Caco-2 (cell line): Measurements from ENCODE around the gene ADAMTSL1. TPM values are rescaled to one million over a fixed set of nuclear protein-coding genes. Genes with fewer than 3 reads are reported as not detected.

ENCODE experiments used
- BruUV-seq: library from RNA; stranded (reverse); fragments of 400-500 nt; replicated peaks from 2 replicates; lab custom pipeline; 2021; lab: Mats Ljungman, UMichigan
- CTCF ChIA-PET: fragments of 300-600 bp; sonication (Branson Sonifier 250); formaldehyde crosslinking; loops from one replicate; lab custom pipeline; 2022; ENCODE audit warnings: antibody characterized with exemption; lab: Charles Lee
- POLR2A ChIA-PET: fragments of 300-600 bp; sonication (Branson Sonifier 250); formaldehyde crosslinking; loops from one replicate; lab custom pipeline; 2022; ENCODE audit warnings: antibody characterized with exemption; lab: Charles Lee
- DNase-seq, 2 experiments: peaks; one replicate each; pipeline versions ENCODE4 v3.0.0 to v3.0.0-alpha.2; 2020 to 2022
- H3K27me3 ChIP-seq: replicated peaks from 2 replicates; pipeline ENCODE4 v1.6.0; 2011; ENCODE audit warnings: low read length; ENCODE audit not compliant: control insufficient read depth, insufficient read depth
- H3K36me3 ChIP-seq: 2 replicates; pipeline ENCODE4 v1.5.1; 2011; ENCODE audit warnings: low read length; ENCODE audit not compliant: control insufficient read depth, insufficient read depth
- H3K4me1 ChIP-seq: fragments of 250-450 bp; sonication (Bioruptor Pico); 2 replicates; pipeline ENCODE4 v1.5.1; 2020; ENCODE audit warnings: mild to moderate bottlenecking
- H3K4me3 ChIP-seq: 2 replicates; pipeline ENCODE4 v1.5.1; 2011; ENCODE audit warnings: low read depth, mild to moderate bottlenecking, control low read depth, low read length
- H3K9me3 ChIP-seq: fragments of 250-450 bp; sonication (Bioruptor Pico); 2 replicates; pipeline ENCODE4 v1.5.1; 2020; ENCODE audit warnings: mild to moderate bottlenecking, moderate library complexity
- H3K27ac Mint-ChIP-seq: one replicate; pipeline ENCODE4 v1.8.0; 2022; ENCODE audit warnings: mixed read lengths; ENCODE audit not compliant: unreplicated experiment
- H3K27me3 Mint-ChIP-seq: one replicate; pipeline ENCODE4 v1.8.0; 2022; ENCODE audit warnings: mixed read lengths; ENCODE audit not compliant: insufficient read depth, unreplicated experiment
- H3K36me3 Mint-ChIP-seq: one replicate; pipeline ENCODE4 v1.8.0; 2022; ENCODE audit warnings: mild to moderate bottlenecking, mixed read lengths; ENCODE audit not compliant: insufficient read depth, unreplicated experiment
- H3K4me1 Mint-ChIP-seq: one replicate; pipeline ENCODE4 v1.8.0; 2022; ENCODE audit warnings: low read depth, mixed read lengths; ENCODE audit not compliant: unreplicated experiment
- H3K4me3 Mint-ChIP-seq: one replicate; pipeline ENCODE4 v1.8.0; 2022; ENCODE audit warnings: mild to moderate bottlenecking, moderate library complexity, mixed read lengths; ENCODE audit not compliant: unreplicated experiment
- H3K9me3 Mint-ChIP-seq: one replicate; pipeline ENCODE4 v1.8.0; 2022; ENCODE audit warnings: mixed read lengths; ENCODE audit not compliant: unreplicated experiment
- CTCF ChIP-seq, 2 experiments: fragments of 200-600 bp in 1 of 2; IDR thresholded peaks; 1 replicate in 1 of 2; 2 replicates in 1 of 2; pipeline versions ENCODE4 v1.5.1 to v1.8.0; 2011 to 2022; ENCODE audit warnings: antibody characterized with exemption in 1 of 2, control low read depth in 1 of 2, inconsistent platforms in 1 of 2, low read depth in 1 of 2, low read length in 1 of 2, mild to moderate bottlenecking in 1 of 2, moderate library complexity in 1 of 2; ENCODE audit not compliant: insufficient read depth in 1 of 2, severe bottlenecking in 1 of 2, unreplicated experiment in 1 of 2
- intact Hi-C: fragments of 100-400 bp; cut with micrococcal nuclease; formaldehyde crosslinking; loops from one replicate; pipeline ENCODE4 v1.10.0; 2022; ENCODE audit not compliant: unreplicated experiment
- total RNA-seq: library from RNA; stranded (reverse); gene quantifications from 2 replicates; pipeline ENCODE4 v1.2.3, GENCODE V29; 2022

ADAMTSL1 gene
- total RNA-seq, 1 experiment from 2014 or later: not detected

- Histone ChIP-seq H3K4me3 (no peak overlapping the region), H3K9me3 (no peaks in the 10 kb centered on the region), H3K27me3 (no peaks in the 10 kb centered on the region), H3K36me3 (no peaks in the 10 kb centered on the region), H3K4me1 (no peaks in the 10 kb centered on the region)
- DNase-seq: no peak
- no peaks in the 10 kb centered on the region for H3K4me1 Mint-ChIP-seq
- POLR2A ChIA-PET: no interaction called here
- H3K4me3 Mint-ChIP-seq: no peak overlapping the region
- intact Hi-C loops: no loop called here
- CTCF ChIA-PET: no interaction called here
- BruUV-seq: no TSS peak
- H3K27me3 Mint-ChIP-seq: peaks cover 10% of the 10 kb centered on the region
- TF ChIP-seq CTCF (IDR thresholded peaks at IDR 0.05; ENCODE audit: insufficient read depth in 1 of 2, low read depth in 1 of 2, low read length in 1 of 2, severe bottlenecking in 1 of 2, unreplicated experiment in 1 of 2): no peak
- H3K27ac Mint-ChIP-seq: no peak overlapping the region
- no peaks in the 10 kb centered on the region for H3K36me3 Mint-ChIP-seq
- no peaks in the 10 kb centered on the region for H3K9me3 Mint-ChIP-seq
Measured at GRCh38 chr9:18668944-18669343, 195.0 kb downstream of the ADAMTSL1 start.

- no peaks in the 10 kb centered on the region for H3K4me1 ChIP-seq
- Mint-ChIP-seq H3K27me3 (peaks cover 5% of the 10 kb centered on the region), H3K27ac (no peak overlapping the region), H3K36me3 (no peaks in the 10 kb centered on the region), H3K4me3 (no peak overlapping the region), H3K4me1 (no peaks in the 10 kb centered on the region), H3K9me3 (no peaks in the 10 kb centered on the region)
- DNase-seq: no peak
- no peaks in the 10 kb centered on the region for H3K27me3 ChIP-seq
- no TSS peak for BruUV-seq
- H3K4me3 ChIP-seq: no peak overlapping the region
- intact Hi-C loops: no loop called here
- no peaks in the 10 kb centered on the region for H3K9me3 ChIP-seq
- TF ChIP-seq CTCF (IDR thresholded peaks at IDR 0.05; ENCODE audit: insufficient read depth in 1 of 2, low read depth in 1 of 2, low read length in 1 of 2, severe bottlenecking in 1 of 2, unreplicated experiment in 1 of 2): no peak
- POLR2A ChIA-PET: no interaction called here
- no peaks in the 10 kb centered on the region for H3K36me3 ChIP-seq
- CTCF ChIA-PET: no interaction called here
Measured at GRCh38 chr9:18672706-18673105, 198.8 kb downstream of the ADAMTSL1 start.

- no peaks in the 10 kb centered on the region for H3K36me3 Mint-ChIP-seq
- peaks cover 5% of the 10 kb centered on the region for H3K27me3 Mint-ChIP-seq
- H3K4me3 Mint-ChIP-seq: no peak overlapping the region
- no peaks in the 10 kb centered on the region for H3K9me3 Mint-ChIP-seq
- H3K4me3 ChIP-seq: no peak overlapping the region
- no peak for TF ChIP-seq CTCF (IDR thresholded peaks at IDR 0.05; ENCODE audit: insufficient read depth in 1 of 2, low read depth in 1 of 2, low read length in 1 of 2, severe bottlenecking in 1 of 2, unreplicated experiment in 1 of 2)
- no peaks in the 10 kb centered on the region for H3K4me1 Mint-ChIP-seq
- H3K36me3 ChIP-seq: no peaks in the 10 kb centered on the region
- POLR2A ChIA-PET: no interaction called here
- no TSS peak for BruUV-seq
- no peaks in the 10 kb centered on the region for H3K9me3 ChIP-seq
- DNase-seq: no peak
- no peak overlapping the region for H3K27ac Mint-ChIP-seq
- CTCF ChIA-PET: no interaction called here
- no peaks in the 10 kb centered on the region for H3K4me1 ChIP-seq
- intact Hi-C loops: no loop called here
- no peaks in the 10 kb centered on the region for H3K27me3 ChIP-seq
Measured at GRCh38 chr9:18673179-18673578, 199.2 kb downstream of the ADAMTSL1 start.
